GM21360 (cell line): Measurements from ENCODE around the gene SUSD3.

Experiments
- ATAC-seq: cut with Tn5 transposase; IDR thresholded peaks from one replicate; pipeline ENCODE4 v1.9.1; 2021; ENCODE audit warnings: mild to moderate bottlenecking, moderate library complexity; ENCODE audit not compliant: unreplicated experiment

SUSD3 gene

DNA sequence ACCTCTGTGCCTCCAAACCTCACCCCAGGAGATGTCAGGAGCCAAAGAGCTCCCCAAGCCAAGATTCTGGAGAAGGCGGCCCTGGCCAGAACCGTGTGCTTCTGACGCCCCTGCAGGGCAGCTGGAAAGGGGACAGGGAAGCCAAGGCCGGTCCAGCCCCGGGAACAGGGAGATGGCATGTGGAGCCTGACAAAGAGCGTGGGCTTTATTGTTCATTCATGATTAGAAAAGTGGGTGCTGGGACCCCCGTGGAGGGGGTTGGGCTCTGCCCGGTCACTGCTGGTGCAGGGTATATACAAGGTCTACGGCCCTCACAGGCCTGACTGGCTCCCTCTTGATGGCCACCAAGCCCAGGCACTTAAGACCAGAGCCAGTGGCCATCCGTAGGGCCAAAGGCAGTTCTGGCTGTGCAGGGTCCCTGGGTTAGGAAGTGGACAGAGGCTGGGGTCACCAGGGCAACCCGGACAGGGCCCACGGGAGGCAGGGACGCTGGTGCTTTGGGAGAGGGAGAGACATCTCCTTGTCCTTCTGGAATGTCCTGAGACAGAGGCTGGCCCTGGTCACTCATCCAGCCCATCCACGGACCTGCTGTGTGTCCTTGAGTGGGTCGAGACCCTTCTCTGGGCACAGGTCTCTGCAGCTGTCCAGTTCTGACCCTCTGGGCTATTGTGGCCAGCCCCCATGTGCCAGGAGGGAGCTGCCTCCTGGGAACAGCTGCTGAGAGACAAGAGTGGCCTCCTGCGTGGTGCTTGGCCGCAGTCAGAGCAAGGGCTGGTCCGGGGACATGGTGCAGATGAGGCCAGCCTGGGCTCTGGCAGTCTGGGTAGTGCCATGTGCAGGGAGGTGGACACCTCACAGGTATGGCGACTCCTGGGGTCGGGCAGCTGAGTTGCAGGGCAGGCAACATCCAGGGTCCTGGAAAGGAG, 63.1 kb downstream of the SUSD3 start:
- no peak for ATAC-seq

DNA sequence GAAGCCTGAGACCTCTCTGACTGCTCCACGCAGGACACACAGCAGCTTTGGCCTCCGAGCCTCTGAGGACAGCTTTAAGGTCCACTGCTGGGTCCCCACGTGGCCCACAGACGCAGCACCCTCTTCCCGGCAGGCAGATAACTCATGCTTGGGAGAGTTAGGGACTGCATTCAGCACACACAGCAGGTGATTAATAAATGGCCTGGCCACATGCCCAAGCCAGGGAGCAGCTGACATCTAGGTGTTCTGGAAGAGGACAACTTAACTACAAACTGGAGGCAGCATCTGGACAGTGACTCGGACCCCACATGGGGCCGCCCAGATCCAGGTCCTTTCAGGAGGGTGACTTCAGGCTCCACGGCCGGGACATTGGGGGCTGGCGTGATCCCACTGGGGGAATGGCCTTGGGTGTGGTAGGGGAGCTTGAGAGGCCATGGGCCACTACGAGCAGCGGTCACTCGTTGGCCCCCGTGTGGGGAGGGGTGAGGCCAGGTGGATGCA, 64.3 kb downstream of the SUSD3 start:
- ATAC-seq: no peak

GRCh38 chr9:93123561-93124283, 65.2 kb downstream of the SUSD3 start:
- no peak for ATAC-seq

DNA sequence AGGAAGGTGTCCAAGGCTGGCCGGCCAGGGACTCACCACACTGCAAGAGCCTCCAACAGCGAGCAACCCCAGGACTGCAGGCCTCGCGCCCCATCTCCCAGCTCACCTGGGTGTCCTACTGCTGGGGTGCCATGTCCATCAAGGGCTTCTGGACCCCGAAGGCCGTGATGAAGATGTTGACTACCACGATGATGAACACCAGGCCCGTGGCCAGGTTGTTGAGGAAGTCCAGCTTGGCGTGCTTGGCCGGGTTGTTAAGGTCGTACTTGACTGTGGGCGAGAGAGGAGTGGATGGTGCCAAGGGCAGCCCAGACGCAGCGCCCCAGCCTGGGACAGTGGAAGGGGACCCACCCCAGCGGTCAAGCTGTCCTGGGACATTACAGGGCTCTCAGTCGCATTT, 66.3 kb downstream of the SUSD3 start:
- no peak for ATAC-seq

DNA sequence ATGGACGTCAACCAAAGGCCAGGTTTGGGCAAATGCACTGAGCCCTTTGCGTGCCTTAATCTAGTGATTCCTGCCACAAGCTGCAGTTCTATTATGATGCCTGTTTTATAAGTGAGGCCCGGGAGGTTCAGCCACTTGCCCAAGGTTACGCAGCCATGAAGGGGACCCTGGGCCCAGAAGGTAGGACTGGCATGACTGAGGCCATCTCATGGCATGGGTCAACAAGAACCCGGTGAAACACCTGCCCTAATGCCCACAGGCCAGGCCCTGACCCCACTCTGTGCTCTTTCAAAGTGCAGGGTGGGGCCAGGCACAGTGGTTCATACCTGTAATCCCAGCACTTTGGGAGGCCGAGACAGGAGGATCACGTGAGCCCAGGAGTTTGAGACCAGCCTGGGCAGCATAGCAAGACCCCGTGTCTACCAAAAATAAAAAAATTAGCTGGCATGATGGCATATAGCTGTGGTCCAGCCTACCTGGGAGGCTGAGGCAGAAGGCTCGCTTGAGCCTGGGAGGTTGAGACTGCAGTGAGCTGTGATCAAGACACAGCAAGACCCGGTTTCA, 66.9 kb downstream of the SUSD3 start:
- ATAC-seq: no peak

GRCh38 chr9:93126151-93126781, 67.8 kb downstream of the SUSD3 start:
- ATAC-seq: no peak

DNA sequence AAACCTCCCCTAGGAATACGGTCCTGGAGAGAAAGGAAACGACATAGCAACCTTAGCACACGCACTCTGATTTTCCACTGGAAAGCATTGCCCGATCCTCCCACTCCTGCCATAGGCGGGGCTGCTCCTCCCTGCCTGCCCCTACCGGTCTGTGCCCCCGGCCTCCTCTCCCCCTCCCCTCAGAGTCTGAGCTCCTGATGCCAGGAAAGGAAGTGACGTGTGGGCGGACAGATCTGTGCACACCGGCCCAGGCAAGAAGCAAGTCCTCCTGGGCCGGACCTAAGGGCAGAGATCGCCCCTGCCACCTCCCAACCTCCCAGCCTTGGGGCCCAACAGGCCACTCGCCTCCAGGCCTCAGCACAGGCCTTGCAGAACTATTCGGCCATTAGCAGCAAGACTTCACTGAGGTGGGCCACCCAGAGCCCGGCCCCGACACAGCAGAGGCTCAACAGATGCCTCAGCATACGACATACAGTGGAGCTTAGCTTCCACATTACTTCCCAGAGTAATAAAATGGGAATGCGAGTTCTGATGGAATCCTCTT, 68.4 kb downstream of the SUSD3 start:
- ATAC-seq: no peak

GRCh38 chr9:93127395-93127911, 69.0 kb downstream of the SUSD3 start:
- ATAC-seq: no peak

DNA sequence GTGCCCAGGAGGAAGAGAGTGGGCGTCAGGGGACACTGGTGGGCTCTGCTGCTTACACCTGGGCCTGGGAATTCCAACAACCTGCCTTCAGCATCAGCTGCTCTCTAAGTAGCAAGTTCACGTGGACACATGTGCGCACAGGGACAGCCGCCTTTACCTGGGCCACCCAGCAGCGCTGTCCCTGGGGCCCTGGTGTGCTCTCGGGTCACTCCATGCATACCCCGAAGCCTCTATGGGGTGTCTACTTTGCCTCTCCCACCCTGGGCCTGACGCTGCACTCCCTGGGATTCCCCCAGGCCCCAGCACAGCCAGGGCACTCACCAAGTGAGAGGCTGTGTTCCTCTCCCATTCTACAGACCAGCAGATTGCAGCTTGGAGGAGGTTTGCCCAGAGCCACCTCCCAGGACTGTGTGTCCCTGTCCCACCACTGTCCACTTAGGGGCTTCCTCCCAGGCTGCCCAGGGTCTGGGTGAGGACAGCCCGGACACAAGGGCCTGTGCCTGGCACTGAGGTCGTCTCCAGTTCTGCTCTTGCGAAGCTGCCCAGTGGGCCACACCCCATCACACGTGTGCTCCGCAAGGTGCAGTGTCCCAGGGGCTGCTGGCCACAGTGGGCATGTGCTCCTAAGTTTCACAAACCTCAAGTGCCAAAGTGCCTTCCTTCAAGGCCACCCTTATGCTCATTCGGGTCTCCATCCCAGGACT, 69.7 kb downstream of the SUSD3 start:
- ATAC-seq: no peak

GRCh38 chr9:93128715-93129224, 70.3 kb downstream of the SUSD3 start:
- no peak for ATAC-seq

DNA sequence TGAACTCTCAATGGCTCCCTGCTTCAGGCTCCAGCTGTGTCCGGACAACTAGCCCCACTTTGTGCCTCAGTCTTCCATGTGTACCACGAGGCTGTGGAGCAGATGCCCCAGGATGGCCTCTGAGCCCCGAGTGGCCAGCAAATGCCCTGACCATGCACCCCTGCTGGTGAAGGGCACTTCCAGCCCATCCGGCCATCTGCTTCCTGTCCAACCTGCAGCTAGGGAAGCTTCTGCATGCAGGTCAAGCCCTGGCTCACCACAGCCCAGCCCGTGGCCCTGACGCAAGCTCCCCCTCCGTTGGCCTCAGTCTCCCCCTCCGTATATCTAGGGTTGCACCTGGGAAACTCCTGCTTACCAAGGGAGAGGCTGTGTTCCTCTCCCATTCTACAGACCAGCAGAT, 70.8 kb downstream of the SUSD3 start:
- ATAC-seq: no peak

- no peak for ATAC-seq
These were observed 71.4 kb downstream of the SUSD3 start for GRCh38 chr9:93129691-93130500.

- ATAC-seq: no peak
These were observed 72.5 kb downstream of the SUSD3 start for GRCh38 chr9:93130861-93131481.

DNA sequence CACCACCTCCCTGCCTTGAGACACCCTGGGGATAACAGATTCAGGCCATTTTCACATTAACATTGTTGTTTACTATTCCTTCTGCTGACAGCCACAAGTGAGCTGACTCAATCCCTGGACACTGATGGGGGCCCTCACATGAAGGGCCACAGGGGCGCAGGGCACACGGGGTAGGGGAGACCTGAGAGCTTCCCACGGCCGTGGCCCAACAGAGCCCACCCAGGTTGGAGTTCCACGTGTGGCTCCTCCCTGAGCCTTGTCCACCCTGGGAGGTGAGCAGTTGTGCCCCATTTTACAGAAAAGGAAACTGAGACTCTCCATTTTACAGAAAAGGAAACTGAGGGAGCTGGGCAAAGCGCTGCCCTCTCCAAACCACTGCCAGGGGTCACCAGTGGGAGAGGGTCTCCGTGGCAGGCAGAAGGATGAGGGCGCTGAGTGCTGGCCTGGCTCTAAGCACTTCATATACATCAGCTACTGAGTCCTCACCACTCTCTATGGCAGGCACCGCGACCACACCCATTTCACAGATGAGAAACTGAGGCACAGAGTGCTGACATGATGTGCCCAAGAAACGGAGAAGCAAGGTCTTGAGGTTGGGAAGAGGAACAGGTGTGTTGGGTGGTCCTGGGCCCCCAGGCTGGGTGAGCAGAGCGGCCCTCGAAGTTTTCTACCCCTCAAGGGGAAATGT, 73.2 kb downstream of the SUSD3 start:
- ATAC-seq: no peak

DNA sequence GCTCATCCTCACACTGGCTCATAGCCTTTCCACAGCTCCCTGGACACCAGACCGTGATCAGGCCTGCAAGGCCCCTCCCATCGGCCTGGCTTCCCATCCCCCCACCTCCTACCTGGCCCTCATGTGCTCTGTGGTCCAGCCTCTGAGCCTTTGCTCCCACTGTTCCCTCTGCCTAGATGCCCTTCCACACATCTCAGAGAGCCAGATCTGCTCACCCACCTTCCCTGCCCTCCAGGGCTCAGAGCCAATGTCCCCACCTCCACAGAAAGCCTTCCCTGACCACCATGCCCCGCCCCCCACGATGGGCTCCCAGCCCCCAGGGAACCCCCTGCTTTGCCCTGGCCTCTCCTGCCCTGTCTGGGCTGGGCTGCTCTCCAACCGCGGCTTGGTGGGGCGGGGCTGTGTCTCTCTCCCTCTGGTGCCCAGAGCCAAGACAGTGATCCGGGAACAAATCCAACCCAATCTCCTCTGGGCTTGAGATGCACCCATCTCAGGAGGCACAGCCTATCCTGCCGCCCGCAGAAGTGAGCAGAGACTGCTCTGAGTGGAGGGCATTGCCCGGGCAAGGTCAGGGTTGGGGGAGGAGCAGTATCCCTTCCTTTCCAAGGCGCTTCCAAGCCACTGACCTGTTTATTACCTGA, 73.9 kb downstream of the SUSD3 start:
- ATAC-seq: no peak

DNA sequence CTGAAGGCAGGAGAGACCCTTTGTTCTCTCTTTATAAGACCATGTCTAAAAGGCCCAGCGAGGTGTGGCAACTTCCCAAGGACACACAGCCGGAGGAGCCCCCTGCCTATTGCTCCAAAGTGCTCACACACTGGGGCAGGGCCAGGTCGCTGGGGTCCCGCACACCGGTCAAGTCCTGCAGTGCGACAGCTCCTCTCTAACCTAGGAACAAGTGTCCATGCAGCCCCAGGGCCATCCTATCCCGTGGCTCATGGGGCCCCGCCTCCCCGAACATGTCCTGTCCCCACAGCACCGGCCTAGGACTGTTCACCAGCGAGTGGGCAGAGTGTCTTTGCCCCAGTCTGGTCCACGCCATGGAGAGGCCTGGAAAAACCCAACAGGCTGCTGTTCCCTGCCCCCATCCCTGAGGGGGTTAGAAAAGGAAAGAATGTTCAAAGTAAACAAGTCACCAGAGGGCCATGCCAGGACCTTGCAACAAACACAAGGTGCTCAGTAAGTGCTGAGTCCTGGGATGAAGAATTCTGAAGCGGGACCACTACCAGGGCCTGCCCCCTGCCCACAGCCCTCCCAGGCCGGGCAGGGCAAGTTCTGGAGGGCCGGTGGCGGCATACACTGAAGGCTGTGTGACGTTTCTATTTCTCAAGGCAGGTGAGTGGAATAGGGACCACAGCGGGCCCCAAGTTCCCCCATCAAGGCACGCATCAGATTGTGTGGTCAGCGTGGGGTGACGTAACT, 74.6 kb downstream of the SUSD3 start:
- no peak for ATAC-seq

GRCh38 chr9:93133681-93134014, 75.1 kb downstream of the SUSD3 start:
- peak; percentile 33 for ATAC-seq
